SK-N-SH (cell line): ENCODE data around the gene ZFYVE19. TPM values are rescaled to one million over a fixed set of nuclear protein-coding genes. Genes with fewer than 3 reads are reported as not detected.

Source experiments
- CTCF ChIA-PET: fragments of 300-600, 350-600 bp; formaldehyde crosslinking; extraction: SDS; loops from one replicate; lab custom pipeline; 2021; lab: Yijun Ruan, JAX
- POLR2A ChIA-PET: fragments of 350-600 bp; sonication (Branson Sonifier 250); formaldehyde crosslinking; extraction: SDS; loops from one replicate; lab custom pipeline; 2020; ENCODE audit warnings: antibody characterized with exemption, inconsistent platforms; lab: Yijun Ruan, JAX
- DNase-seq: peaks from one replicate; pipeline ENCODE4 v3.0.0; 2012
- H2AFZ ChIP-seq: fragments of 200-600 bp; sonication (generic); 2 replicates; pipeline ENCODE4 v1.8.1; 2016; ENCODE audit warnings: antibody characterized with exemption, mild to moderate bottlenecking, low read depth
- H3F3A ChIP-seq: fragments of 200-600 bp; sonication (generic); replicated peaks from 2 replicates; pipeline ENCODE3; 2016; ENCODE audit warnings: antibody characterized with exemption, mild to moderate bottlenecking; ENCODE audit not compliant: insufficient read depth
- H3K27ac ChIP-seq, 2 experiments: fragments of 200-500 bp in 1 of 2; fragments of 200-600 bp in 1 of 2; sonication (Bioruptor generic) in 1 of 2; sonication (generic), shearing (Covaris generic) in 1 of 2; 2 replicates each; pipeline versions ENCODE4 v1.5.1 to v1.6.1; 2014 to 2016; ENCODE audit warnings: low read depth in 2 of 2, inconsistent platforms in 1 of 2, low read length in 1 of 2, mild to moderate bottlenecking in 1 of 2, mixed read lengths in 1 of 2
- H3K27me3 ChIP-seq: fragments of 200-600 bp; sonication (generic), shearing (Covaris generic); 2 replicates; pipeline ENCODE4 v1.6.1; 2016; ENCODE audit warnings: mixed run types; ENCODE audit not compliant: insufficient read depth
- H3K36me3 ChIP-seq, 2 experiments: fragments of 200-500 bp in 1 of 2; fragments of 200-600 bp in 1 of 2; sonication (Bioruptor generic) in 1 of 2; sonication (generic) in 1 of 2; replicated peaks in 1 of 2; 2 replicates each; pipeline versions ENCODE3 to v1.5.1; 2014 to 2016; ENCODE audit warnings: low read length in 1 of 2, mild to moderate bottlenecking in 1 of 2; ENCODE audit not compliant: insufficient read depth in 2 of 2, control insufficient read depth in 1 of 2
- H3K4me1 ChIP-seq, 2 experiments: fragments of 200-500 bp in 1 of 2; fragments of 200-600 bp in 1 of 2; sonication (Bioruptor generic) in 1 of 2; sonication (generic), shearing (Covaris generic) in 1 of 2; 2 replicates each; pipeline versions ENCODE4 v1.5.1 to v1.6.1; 2014 to 2016; ENCODE audit warnings: low read depth in 1 of 2, low read length in 1 of 2, mixed run types in 1 of 2; ENCODE audit not compliant: insufficient read depth in 2 of 2, control insufficient read depth in 1 of 2
- H3K4me2 ChIP-seq: fragments of 200-600 bp; sonication (generic), shearing (Covaris generic); 2 replicates; pipeline ENCODE4 v1.6.1; 2017; ENCODE audit warnings: mixed run types
- H3K4me3 ChIP-seq, 2 experiments: fragments of 200-500 bp in 1 of 2; fragments of 200-600 bp in 1 of 2; sonication (Bioruptor generic) in 1 of 2; sonication (generic), shearing (Covaris generic) in 1 of 2; 2 replicates each; pipeline versions ENCODE4 v1.5.1 to v1.8.1; 2014 to 2016; ENCODE audit warnings: low read depth in 2 of 2, inconsistent platforms in 1 of 2, low read length in 1 of 2, mild to moderate bottlenecking in 1 of 2, mixed read lengths in 1 of 2, moderate library complexity in 1 of 2
- H3K79me2 ChIP-seq: fragments of 200-600 bp; sonication (generic); 2 replicates; pipeline ENCODE4 v1.8.1; 2017; ENCODE audit warnings: mild to moderate bottlenecking; ENCODE audit not compliant: insufficient read depth
- H3K9ac ChIP-seq: fragments of 200-600 bp; sonication (generic); 2 replicates; pipeline ENCODE4 v1.6.1; 2017; ENCODE audit warnings: mixed run types
- H3K9me2 ChIP-seq: fragments of 200-600 bp; sonication (generic); 2 replicates; pipeline ENCODE4 v1.6.1; 2017; ENCODE audit warnings: mixed run types
- H3K9me3 ChIP-seq: fragments of 200-600 bp; sonication (generic); 2 replicates; pipeline ENCODE4 v1.6.1; 2017; ENCODE audit warnings: mixed run types, mild to moderate bottlenecking, moderate library complexity
- H4K20me1 ChIP-seq: fragments of 200-600 bp; sonication (generic); 2 replicates; pipeline ENCODE4 v1.6.1; 2017; ENCODE audit warnings: mild to moderate bottlenecking, mixed run types; ENCODE audit not compliant: insufficient read depth
- CHD2 ChIP-seq: fragments of 150-350 bp; IDR thresholded peaks from 2 replicates; pipeline ENCODE4 v1.6.1; 2018; ENCODE audit warnings: low read length; ENCODE audit not compliant: partially characterized antibody
- ELF1 ChIP-seq: IDR thresholded peaks from 2 replicates; pipeline ENCODE4 v1.4.0; 2012
- EZH2phosphoT487 ChIP-seq: fragments of 200-600 bp; sonication (generic); IDR thresholded peaks from 2 replicates; pipeline ENCODE4 v1.6.1; 2017; ENCODE audit warnings: low read depth, mixed run types, mild to moderate bottlenecking, antibody characterized with exemption, moderate library complexity, borderline replicate concordance
- FOSL2 ChIP-seq: IDR thresholded peaks from 2 replicates; pipeline ENCODE4 v1.4.0; 2012; ENCODE audit warnings: low read depth, mild to moderate bottlenecking, moderate library complexity, borderline replicate concordance
- FOXM1 ChIP-seq: IDR thresholded peaks from 2 replicates; pipeline ENCODE4 v1.4.0; 2012; ENCODE audit warnings: low read depth, mild to moderate bottlenecking
- GATA2 ChIP-seq: sonication (generic); formaldehyde crosslinking; IDR thresholded peaks from 2 replicates; pipeline ENCODE4 v1.5.0; 2020; ENCODE audit warnings: mild to moderate bottlenecking, missing genetic modification reagents
- MEF2A ChIP-seq: IDR thresholded peaks from 2 replicates; pipeline ENCODE4 v1.4.0; 2012; ENCODE audit warnings: low read depth, borderline replicate concordance
- MXI1 ChIP-seq: IDR thresholded peaks from 2 replicates; pipeline ENCODE4 v1.6.1; 2012; ENCODE audit warnings: mild to moderate bottlenecking, low read depth, low read length, improper control_type of control experiment
- NFIC ChIP-seq: IDR thresholded peaks from 2 replicates; pipeline ENCODE4 v1.4.0; 2012; ENCODE audit warnings: borderline replicate concordance
- NRF1 ChIP-seq: IDR thresholded peaks from 2 replicates; pipeline ENCODE4 v1.6.1; 2012; ENCODE audit warnings: low read depth, mild to moderate bottlenecking, low read length
- PBX3 ChIP-seq: IDR thresholded peaks from 2 replicates; pipeline ENCODE4; 2012
- RAD21 ChIP-seq: IDR thresholded peaks from 2 replicates; pipeline ENCODE4 v1.6.1; 2012; ENCODE audit warnings: mild to moderate bottlenecking, low read length
- RCOR1 ChIP-seq: fragments of 150-350 bp; IDR thresholded peaks from 2 replicates; pipeline ENCODE4 v1.6.1; 2017; ENCODE audit warnings: antibody characterized with exemption, low read length
- REST ChIP-seq: IDR thresholded peaks from 2 replicates; pipeline ENCODE4 v1.6.1; 2012; ENCODE audit warnings: mild to moderate bottlenecking, low read depth, low read length, moderate library complexity
- RFX5 ChIP-seq: IDR thresholded peaks from 2 replicates; pipeline ENCODE4 v1.6.1; 2012; ENCODE audit warnings: mild to moderate bottlenecking, improper control_type of control experiment, low read length
- RXRA ChIP-seq: IDR thresholded peaks from 2 replicates; pipeline ENCODE4 v1.4.0; 2012; ENCODE audit warnings: low read depth, mild to moderate bottlenecking, borderline replicate concordance
- TAF1 ChIP-seq: IDR thresholded peaks from 2 replicates; pipeline ENCODE4 v1.6.1; 2012; ENCODE audit warnings: low read depth, mild to moderate bottlenecking, low read length, moderate library complexity, borderline replicate concordance
- USF1 ChIP-seq: IDR thresholded peaks from 2 replicates; pipeline ENCODE4 v1.4.0; 2012; ENCODE audit warnings: low read depth, borderline replicate concordance
- WGBS: methylation state at CpG from one replicate; pipeline ENCODE4 v1.1.6; 2017; ENCODE audit warnings: low lambda C conversion rate; 5-methylcytosine and 5-hydroxymethylcytosine counted together
- polyA plus RNA-seq, 3 experiments: library from polyadenylated mRNA; depleted of rRNA; stranded (reverse); fragments of >200 nt; gene quantifications; 2 replicates each; pipeline ENCODE4 v1.2.3, GENCODE V29; 2012

ZFYVE19 gene
- polyA plus RNA-seq, 1 of the 3 experiments (the other 2 are of a cell fraction): 35.5 TPM

- POLR2A ChIA-PET: no interaction called here
- no peak overlapping the region for H3K4me2 ChIP-seq
- DNase-seq: no peak
- H3K27me3 ChIP-seq: no peaks in the 10 kb centered on the region
- peaks cover 6 to 37% of the 10 kb centered on the region in 2 experiments; a peak in 3 of 4 replicates for H3K4me1 ChIP-seq
- H3K79me2 ChIP-seq: peaks cover under 1% of the 10 kb centered on the region; the same call in 1 of the 2 replicates
- H3K4me3 ChIP-seq: no peak overlapping the region
- H4K20me1 ChIP-seq: no peaks in the 10 kb centered on the region
- H3K27ac ChIP-seq: no peak overlapping the region
- CTCF ChIA-PET: interaction anchor here (1.1 to 1.5 kb wide), 4 partner anchors 9 to 26 kb away, joined by 3 to 4 read pairs (median 4); no protein-coding TSS in a partner anchor
- TF ChIP-seq PBX3: no peak
- TF ChIP-seq TAF1: no peak
- TF ChIP-seq USF1: no peak
- no peak for TF ChIP-seq NRF1
- no peak for TF ChIP-seq GATA2 (CRISPR knock-in tag)
- TF ChIP-seq FOSL2: no peak
- no peak overlapping the region for H2AFZ ChIP-seq
- no peak overlapping the region for H3K9ac ChIP-seq
- H3K9me3 ChIP-seq: no peaks in the 10 kb centered on the region
- H3F3A ChIP-seq: peaks cover 7% of the 10 kb centered on the region
- no peaks in the 10 kb centered on the region for H3K36me3 ChIP-seq
- no peaks in the 10 kb centered on the region for H3K9me2 ChIP-seq
- WGBS: 100% methylated on average over 2 of the region's 5 CpGs
Measured at GRCh38 chr15:40759961-40760360, 46.9 kb upstream of the ZFYVE19 start.

GRCh38 chr15:40762919-40763800 is 43.7 kb upstream of the ZFYVE19 start:
- Histone ChIP-seq H4K20me1 (no peaks in the 10 kb centered on the region), H3F3A (peaks cover 12% of the 10 kb centered on the region), H3K4me2 (peak overlapping the region; percentile 37; the same call in 1 of the 2 replicates), H3K27ac (no peak overlapping the region), H3K9ac (no peak overlapping the region), H3K79me2 (no peaks in the 10 kb centered on the region), H3K27me3 (no peaks in the 10 kb centered on the region), H3K9me2 (no peaks in the 10 kb centered on the region), H3K9me3 (no peaks in the 10 kb centered on the region), H3K4me3 (no peak overlapping the region; a peak in 1 of 4 replicates), H3K4me1 (peaks cover 27 to 44% of the 10 kb centered on the region in 2 experiments; a peak in 3 of 4 replicates), H2AFZ (no peak overlapping the region; the same call in 1 of the 2 replicates), H3K36me3 (peaks cover 0 to 4% of the 10 kb centered on the region in 2 experiments)
- WGBS: 61% methylated on average over 35 of the region's 55 CpGs
- ChIA-PET CTCF (interaction anchor here (0.9 to 31.8 kb wide), 5 partner anchors 18 to 128 kb away, joined by 3 to 555 read pairs (median 4); partner anchors contain the start of gene RMDN3), POLR2A (no interaction called here)
- DNase-seq: peak; percentile 83
- TF ChIP-seq GATA2 (CRISPR knock-in tag) (no peak), CHD2 (no peak), NRF1 (peak; percentile 68), MXI1 (no peak), REST (no peak), ELF1 (no peak), RAD21 (no peak), RXRA (no peak), EZH2phosphoT487 (no peak), RFX5 (no peak), NFIC (peak; percentile 83), RCOR1 (peak; percentile 49; the same call in 1 of the 2 replicates), FOXM1 (no peak), MEF2A (no peak), PBX3 (no peak)
